Fibroblast of lung (primary cell): ENCODE measurements around the gene CHD5. TPM values are rescaled to one million over a fixed set of nuclear protein-coding genes. Genes with fewer than 3 reads are reported as not detected.

Experiments used
- DNase-seq, 2 donors: peaks; one replicate each; pipeline versions ENCODE4 v3.0.0 to v3.0.0-alpha.2; 2010; ENCODE audit warnings: low read depth in 2 of 2
- H2AFZ ChIP-seq: 2 replicates; pipeline ENCODE4 v1.5.1; 2012; ENCODE audit warnings: low read length, control low read depth, inconsistent platforms
- H3K27ac ChIP-seq: 2 replicates; pipeline ENCODE4 v1.5.1; 2011; ENCODE audit warnings: low read length, control low read depth; ENCODE audit not compliant: insufficient read depth
- H3K27me3 ChIP-seq: 2 replicates; pipeline ENCODE4 v1.5.1; 2011; ENCODE audit warnings: mild to moderate bottlenecking, low read length; ENCODE audit not compliant: control insufficient read depth, insufficient read depth
- H3K36me3 ChIP-seq: 2 replicates; pipeline ENCODE4 v1.5.1; 2011; ENCODE audit warnings: low read length; ENCODE audit not compliant: control insufficient read depth, insufficient read depth
- H3K4me1 ChIP-seq: 2 replicates; pipeline ENCODE4 v1.5.1; 2011; ENCODE audit warnings: low read length; ENCODE audit not compliant: control insufficient read depth, insufficient read depth; ENCODE audit errors: extremely low read depth
- H3K4me2 ChIP-seq: 2 replicates; pipeline ENCODE4 v1.5.1; 2011; ENCODE audit warnings: low read length, control low read depth; ENCODE audit not compliant: insufficient read depth; ENCODE audit errors: extremely low read depth
- H3K4me3 ChIP-seq, 4 experiments: fragments of 200-600 bp in 1 of 4; sonication (generic) in 1 of 4; replicated peaks in 1 of 4; 2 replicates each; pipeline ENCODE4 v1.5.1; 2011 to 2016; ENCODE audit warnings: low read length in 4 of 4, low read depth in 3 of 4, mild to moderate bottlenecking in 3 of 4, control low read depth in 2 of 4, inconsistent platforms in 1 of 4, mixed read lengths in 1 of 4; ENCODE audit not compliant: insufficient read depth in 1 of 4; ENCODE audit errors: control extremely low read depth in 1 of 4
- H3K79me2 ChIP-seq: 2 replicates; pipeline ENCODE4 v1.5.1; 2012; ENCODE audit warnings: mild to moderate bottlenecking, low read length, inconsistent platforms; ENCODE audit not compliant: control insufficient read depth, insufficient read depth
- H3K9ac ChIP-seq: 2 replicates; pipeline ENCODE4 v1.5.1; 2011; ENCODE audit warnings: mild to moderate bottlenecking, low read length, control low read depth; ENCODE audit not compliant: insufficient read depth
- H3K9me3 ChIP-seq: 2 replicates; pipeline ENCODE4 v1.5.1; 2012; ENCODE audit warnings: low read depth, low read length; ENCODE audit not compliant: control insufficient read depth, insufficient read depth
- H4K20me1 ChIP-seq: 2 replicates; pipeline ENCODE4 v1.5.1; 2011; ENCODE audit warnings: low read length; ENCODE audit not compliant: control insufficient read depth, insufficient read depth; ENCODE audit errors: extremely low read depth
- CTCF ChIP-seq, 2 donors: IDR thresholded peaks in 1 of 2; conservative IDR thresholded peaks in 1 of 2; 1 replicate in 1 of 2; 2 replicates in 1 of 2; pipeline ENCODE4 v1.5.1; 2011 to 2012; ENCODE audit warnings: low read length in 2 of 2, control low read depth in 1 of 2, inconsistent platforms in 1 of 2, low read depth in 1 of 2, mild to moderate bottlenecking in 1 of 2
- EZH2 ChIP-seq: IDR thresholded peaks from 2 replicates; pipeline ENCODE4 v1.5.1; 2012; ENCODE audit warnings: low read length, control low read depth, mild to moderate bottlenecking; ENCODE audit errors: missing control alignments
- polyA plus RNA-seq, 2 donors: library from polyadenylated mRNA; depleted of rRNA in 1 of 2; stranded (reverse) in 1 of 2; unstranded in 1 of 2; fragments of >200 nt; gene quantifications; 2 replicates each; pipeline ENCODE4 v1.2.1, GENCODE V29; 2011 to 2012; ENCODE audit warnings: missing spikeins in 1 of 2
- total RNA-seq: library from RNA; depleted of rRNA; stranded (reverse); fragments of >200 nt; gene quantifications from 2 replicates; pipeline ENCODE4 v1.2.1, GENCODE V29; 2014

The CHD5 gene
- total and polyA plus RNA-seq, 2 donors (not counting 1 experiment from before 2014, with no cell fraction given) = under 0.01 to 0.01 TPM

GRCh38 chr1:6106977-6107376 is 73.1 kb downstream of the CHD5 start:
- Histone ChIP-seq H2AFZ (no peak overlapping the region), H3K9me3 (no peaks in the 10 kb centered on the region), H4K20me1 (no peaks in the 10 kb centered on the region), H3K79me2 (no peaks in the 10 kb centered on the region), H3K27ac (no peak overlapping the region), H3K36me3 (no peaks in the 10 kb centered on the region), H3K9ac (no peak overlapping the region), H3K4me2 (no peak overlapping the region), H3K4me3 (no peak overlapping the region), H3K27me3 (no peaks in the 10 kb centered on the region), H3K4me1 (no peaks in the 10 kb centered on the region)
- DNase-seq = no peak
- TF ChIP-seq EZH2 (no peak), CTCF (conservative IDR thresholded peaks at IDR 0.05 in 1 of 2, IDR thresholded peaks at IDR 0.05 in 1 of 2; ENCODE audit: low read depth in 1 of 2, low read length in 2 of 2) (no peak)

- Histone ChIP-seq H3K4me2 (no peak overlapping the region), H3K4me1 (no peaks in the 10 kb centered on the region), H3K79me2 (no peaks in the 10 kb centered on the region), H3K9ac (no peak overlapping the region), H4K20me1 (no peaks in the 10 kb centered on the region), H3K27ac (no peak overlapping the region), H3K9me3 (no peaks in the 10 kb centered on the region), H3K36me3 (no peaks in the 10 kb centered on the region), H2AFZ (no peak overlapping the region), H3K4me3 (no peak overlapping the region), H3K27me3 (no peaks in the 10 kb centered on the region)
- TF ChIP-seq EZH2 (no peak), CTCF (conservative IDR thresholded peaks at IDR 0.05 in 1 of 2, IDR thresholded peaks at IDR 0.05 in 1 of 2; ENCODE audit: low read depth in 1 of 2, low read length in 2 of 2) (no peak)
- no peak for DNase-seq
Measured at GRCh38 chr1:6106321-6106731, 73.8 kb downstream of the CHD5 start.

GRCh38 chr1:6105763-6106162 is 74.4 kb downstream of the CHD5 start:
- H2AFZ ChIP-seq = no peak overlapping the region
- no peak overlapping the region for H3K9ac ChIP-seq
- no peaks in the 10 kb centered on the region for H3K27me3 ChIP-seq
- H3K79me2 ChIP-seq = no peaks in the 10 kb centered on the region
- no peak for DNase-seq
- no peak overlapping the region for H3K27ac ChIP-seq
- H3K4me2 ChIP-seq = no peak overlapping the region
- H3K4me3 ChIP-seq = no peak overlapping the region
- H3K4me1 ChIP-seq = no peaks in the 10 kb centered on the region
- no peak for TF ChIP-seq EZH2
- H4K20me1 ChIP-seq = no peaks in the 10 kb centered on the region
- no peaks in the 10 kb centered on the region for H3K9me3 ChIP-seq
- no peaks in the 10 kb centered on the region for H3K36me3 ChIP-seq
